DND-41 (cell line): Measurements from ENCODE around the gene VAMP2.

Source experiments
- CTCF ChIP-seq: IDR thresholded peaks from 2 replicates; pipeline ENCODE4 v1.5.1; 2012; ENCODE audit warnings: borderline replicate concordance, low read length, moderate library complexity, mild to moderate bottlenecking; ENCODE audit not compliant: poor library complexity, severe bottlenecking; ENCODE audit errors: extremely low read depth
- EZH2 ChIP-seq: IDR thresholded peaks from 3 replicates; pipeline ENCODE4 v1.6.1; 2012; ENCODE audit warnings: borderline replicate concordance, low read depth, mild to moderate bottlenecking, moderate library complexity, low read length, inconsistent platforms; ENCODE audit not compliant: severe bottlenecking

GRCh38 chr17:8189711-8190477 lies 27.1 kb upstream of the VAMP2 start, which contains the start of gene BORCS6:
- TF ChIP-seq CTCF (no peak), EZH2 (no peak)
